Subcutaneous adipose tissue (tissue), 4 donors: ENCODE data around the gene QSOX1. TPM values are rescaled to one million over a fixed set of nuclear protein-coding genes. Genes with fewer than 3 reads are reported as not detected.

Experiments used
- CTCF ChIP-seq: fragments of 450-650 bp; IDR thresholded peaks from one replicate; pipeline ENCODE4 v1.5.1; 2016; ENCODE audit warnings: low read depth, mild to moderate bottlenecking, control low read depth, antibody characterized with exemption, moderate library complexity
- total RNA-seq, 4 donors: library from RNA; depleted of rRNA; stranded (reverse); fragments of >200 nt; gene quantifications; one replicate each; pipeline ENCODE4 v1.1.0, GENCODE V29; 2016

Gene QSOX1
- total RNA-seq, 4 donors from 2014 or later = 16.8 to 71.4 (median 49.7) TPM

- TF ChIP-seq CTCF = no peak
Observed at GRCh38 chr1:180206581-180206980, 51.9 kb downstream of the QSOX1 start.

DNA sequence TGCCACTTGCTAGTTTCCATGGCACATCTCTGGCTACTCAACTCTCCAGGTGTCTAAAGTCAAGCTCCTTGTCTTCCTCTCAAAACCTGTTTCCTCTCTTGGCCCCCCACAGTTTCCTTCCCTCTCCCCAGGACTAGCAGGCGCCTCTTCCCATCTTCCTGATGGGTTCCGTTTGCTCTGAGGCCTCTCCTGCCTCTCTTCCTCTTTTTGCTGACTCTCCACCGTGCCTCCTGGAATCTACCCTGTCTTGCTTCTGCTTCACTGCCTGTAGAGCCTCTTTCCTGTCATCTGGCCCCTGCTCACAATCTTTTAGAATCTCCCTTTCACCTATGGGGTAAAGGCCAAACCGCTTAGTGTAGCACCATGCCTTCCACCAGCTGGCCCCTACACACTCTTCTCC, 53.6 kb downstream of the QSOX1 start:
- TF ChIP-seq CTCF = no peak

GRCh38 chr1:180210008-180210620, 55.4 kb downstream of the QSOX1 start:
- no peak for TF ChIP-seq CTCF

DNA sequence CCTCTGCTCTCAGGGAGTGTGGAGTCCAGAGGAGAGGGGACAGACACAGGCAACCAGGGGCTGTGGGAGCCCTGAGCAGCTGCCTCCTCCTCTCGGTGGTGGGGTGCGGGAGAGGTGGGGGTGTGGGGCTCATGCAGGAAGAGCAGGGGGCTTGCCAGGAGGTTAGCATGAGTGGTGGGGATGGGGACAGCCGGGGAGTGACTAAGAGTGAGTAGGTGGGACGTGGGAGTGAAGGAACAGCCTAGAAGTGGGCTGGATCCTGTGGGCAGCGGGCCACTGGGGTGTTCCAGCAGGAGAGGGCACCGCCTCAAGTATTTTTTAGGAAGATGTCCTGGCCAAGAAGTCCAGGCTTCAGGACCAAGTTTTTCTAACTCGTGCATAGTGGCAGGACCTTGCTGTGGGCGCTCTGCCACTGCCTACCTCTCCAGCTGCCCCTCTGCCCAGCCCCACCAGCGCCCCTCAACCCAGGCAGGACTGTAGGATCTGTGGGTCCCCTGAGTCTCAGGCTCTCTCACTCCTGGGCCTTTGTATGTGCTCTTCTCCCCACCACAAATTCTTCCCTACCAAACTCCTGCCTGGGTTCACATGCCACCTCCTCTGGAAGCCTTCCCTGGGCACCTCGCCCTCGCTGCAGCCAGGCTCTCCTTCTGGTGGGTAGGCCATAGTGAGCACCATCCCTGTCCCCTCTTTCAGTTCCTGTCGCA, 56.6 kb downstream of the QSOX1 start:
- TF ChIP-seq CTCF = no peak

DNA sequence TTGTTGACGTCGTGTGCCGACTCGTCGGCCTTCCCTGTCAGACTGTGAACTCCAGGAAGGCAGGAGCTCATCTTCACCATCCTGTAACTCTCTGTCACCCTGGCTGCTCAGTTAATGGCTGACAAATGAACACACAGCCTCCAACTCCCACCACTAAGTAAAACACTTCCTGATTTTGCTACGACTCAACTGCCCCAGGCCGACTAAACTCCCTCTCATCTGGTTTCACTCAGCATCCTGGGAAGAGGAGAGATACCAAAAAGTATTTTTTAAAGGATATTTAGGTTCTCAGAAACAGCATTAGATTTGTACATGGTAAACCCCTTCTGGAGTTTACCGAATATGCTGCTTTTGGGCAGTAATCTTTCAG, 57.2 kb downstream of the QSOX1 start:
- TF ChIP-seq CTCF = no peak

GRCh38 chr1:180213401-180214170, 58.9 kb downstream of the QSOX1 start:
- no peak for TF ChIP-seq CTCF
